Measurements from ENCODE around the gene FHOD3.

The FHOD3 gene

GRCh38 chr18:36640021-36640952 is 342.8 kb downstream of the FHOD3 start:
- DNase-seq, result no peak

GRCh38 chr18:36643061-36643460 is 345.5 kb downstream of the FHOD3 start:
- DNase-seq, result no peak

GRCh38 chr18:36648803-36649202 is 351.3 kb downstream of the FHOD3 start:
- no peak for DNase-seq

- DNase-seq, result no peak
These were observed 351.7 kb downstream of the FHOD3 start for GRCh38 chr18:36649205-36649604.

- no peak for DNase-seq
These were observed 352.8 kb downstream of the FHOD3 start for GRCh38 chr18:36650266-36650665.

- DNase-seq, result no peak
These were observed 353.4 kb downstream of the FHOD3 start for GRCh38 chr18:36650906-36651305.

- DNase-seq, result no peak
These were observed 355.0 kb downstream of the FHOD3 start for GRCh38 chr18:36652503-36652902.

GRCh38 chr18:36653141-36653869 is 355.8 kb downstream of the FHOD3 start:
- no peak for DNase-seq

- no peak for DNase-seq
These were observed 356.4 kb downstream of the FHOD3 start for GRCh38 chr18:36653870-36654269.

GRCh38 chr18:36655074-36655473 is 357.6 kb downstream of the FHOD3 start:
- no peak for DNase-seq

- DNase-seq, result no peak
These were observed 358.4 kb downstream of the FHOD3 start for GRCh38 chr18:36655930-36656329.

- DNase-seq, result no peak
These were observed 361.1 kb downstream of the FHOD3 start for GRCh38 chr18:36658611-36659010.

GRCh38 chr18:36660311-36660710 is 362.8 kb downstream of the FHOD3 start:
- no peak for DNase-seq

- no peak for DNase-seq
These were observed 364.5 kb downstream of the FHOD3 start for GRCh38 chr18:36661999-36662398.

GRCh38 chr18:36663312-36663711 is 365.8 kb downstream of the FHOD3 start:
- DNase-seq, result no peak

- no peak for DNase-seq
These were observed 368.4 kb downstream of the FHOD3 start for GRCh38 chr18:36665952-36666351.

- DNase-seq, result no peak
These were observed 370.3 kb downstream of the FHOD3 start for GRCh38 chr18:36667811-36668210.

GRCh38 chr18:36668349-36668748 is 370.8 kb downstream of the FHOD3 start:
- no peak for DNase-seq

GRCh38 chr18:36672437-36673344 is 375.2 kb downstream of the FHOD3 start:
- DNase-seq, result no peak

GRCh38 chr18:36673452-36673851 is 375.9 kb downstream of the FHOD3 start:
- no peak for DNase-seq

GRCh38 chr18:36675076-36675475 is 377.6 kb downstream of the FHOD3 start:
- no peak for DNase-seq

- no peak for DNase-seq
These were observed 378.0 kb downstream of the FHOD3 start for GRCh38 chr18:36675542-36675941.

GRCh38 chr18:36676629-36677028 is 379.1 kb downstream of the FHOD3 start:
- no peak for DNase-seq

Data from stimulated activated CD4-positive, alpha-beta T cell treated with anti-CD3 and anti-CD28 coated beads, Interleukin-1b, Interleukin-23, amount 100 ng/mL, for 48 hours (primary cell).